Fibroblast of the conjunctiva (primary cell): ENCODE data around the gene TAS2R50.
"Not testable (repeated sequence)": the region's sequence is repeated elsewhere in the genome, so short reads cannot be mapped to it uniquely, and the experiment has no call there.

Experiments
- DNase-seq: peaks from one replicate; pipeline ENCODE4 v3.0.0-alpha.2; 2010; ENCODE audit warnings: low read depth

TAS2R50 gene

DNA sequence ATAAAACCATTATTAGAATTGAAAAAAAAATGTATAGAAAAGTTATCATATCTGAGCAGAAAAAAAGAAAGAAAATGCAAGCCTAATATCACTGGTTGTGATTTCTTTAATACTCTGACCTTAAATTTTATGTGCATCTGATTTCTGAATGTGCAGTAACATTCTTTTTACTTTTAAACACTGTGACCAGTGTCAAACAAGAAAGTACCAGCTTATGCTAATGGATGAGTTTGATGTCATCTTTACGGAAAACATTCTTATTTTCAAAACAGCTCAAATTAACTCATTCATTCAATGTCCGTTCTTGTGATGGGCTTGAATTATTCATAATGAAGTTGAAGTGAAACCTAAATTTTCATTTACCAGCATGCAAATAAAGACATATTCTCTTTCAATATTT lies at the start of gene TAS2R50:
TAS2R50 (minus strand) TSS at position 101 of the 400 bp plus-strand sequence; CDS start at position 49, 52 bp downstream.
- no peak for DNase-seq

DNA sequence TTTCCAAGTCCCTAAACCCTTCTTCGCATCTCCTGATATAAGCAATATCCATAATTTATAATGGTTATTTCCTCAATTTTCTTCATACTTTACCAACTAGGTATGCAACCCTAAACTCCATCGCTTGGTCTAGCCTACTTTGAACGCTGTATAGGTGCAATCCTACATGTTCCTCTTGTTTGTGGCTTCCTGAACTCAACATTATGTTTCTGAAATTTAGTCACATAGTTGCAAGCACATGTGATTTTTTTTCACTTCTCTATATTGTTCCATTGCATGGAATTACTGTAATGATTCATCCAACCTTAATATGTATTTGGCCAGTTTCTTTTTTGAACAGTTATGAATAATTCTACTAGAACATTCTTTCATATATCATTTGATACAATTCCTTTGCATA lies 47.2 kb upstream of the TAS2R50 start:
- not testable (repeated sequence) for DNase-seq

DNA sequence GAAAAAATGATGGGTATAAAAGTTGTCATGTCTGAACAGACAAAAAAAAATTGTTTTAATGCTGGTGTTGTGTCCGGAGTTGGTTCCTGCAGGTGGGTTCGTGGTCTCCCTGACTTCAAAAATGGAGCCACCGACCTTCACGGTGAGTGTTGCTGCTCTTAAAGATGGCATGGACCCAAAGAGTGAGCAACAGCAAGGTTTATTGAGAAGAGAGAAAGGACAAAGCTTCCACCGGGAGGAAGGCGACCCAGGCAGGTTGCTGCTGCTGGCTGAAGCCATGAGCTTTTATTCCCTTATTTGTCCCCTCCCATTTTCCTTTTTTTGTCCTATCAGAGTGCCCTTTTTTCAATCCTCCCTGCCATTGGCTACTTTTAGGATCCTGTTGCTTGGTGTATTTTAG lies 44.6 kb upstream of the TAS2R50 start, which contains the start of gene TAS2R31:
TAS2R31 (minus strand) TSS at position 101 of the 400 bp plus-strand sequence; CDS start at position 29, 72 bp downstream.
- no peak for DNase-seq

- DNase-seq: no peak
These were observed 39.4 kb upstream of the TAS2R50 start for GRCh38 chr12:11026118-11026517.

- DNase-seq: no peak
These were observed 36.7 kb upstream of the TAS2R50 start for GRCh38 chr12:11023387-11023786.

- no peak for DNase-seq
These were observed 35.8 kb upstream of the TAS2R50 start, which contains the start of gene TAS2R19 for GRCh38 chr12:11022520-11022919. Gene TAS2R19 (minus strand): TSS chr12:11022620. CDS start chr12:11022571, 49 bp downstream.

DNA sequence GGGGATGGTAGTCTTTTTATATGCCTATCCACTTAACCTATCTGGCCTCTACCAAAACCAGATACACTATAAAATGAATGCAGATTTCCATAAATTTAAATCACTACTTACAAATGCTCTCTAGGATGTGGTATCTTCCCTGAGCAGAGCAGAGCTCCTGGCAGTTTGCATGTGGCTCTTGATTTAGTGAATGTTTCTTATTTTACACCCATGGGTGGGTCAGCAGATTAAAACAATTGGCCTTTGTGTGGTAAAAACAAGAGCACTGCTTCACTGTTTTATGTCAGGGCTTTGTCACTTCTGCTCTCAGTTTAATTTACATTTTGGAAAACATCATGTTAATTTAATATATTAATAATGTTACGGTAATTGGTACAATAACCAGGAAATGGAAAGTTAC lies 30.2 kb upstream of the TAS2R50 start:
- DNase-seq: no peak

DNA sequence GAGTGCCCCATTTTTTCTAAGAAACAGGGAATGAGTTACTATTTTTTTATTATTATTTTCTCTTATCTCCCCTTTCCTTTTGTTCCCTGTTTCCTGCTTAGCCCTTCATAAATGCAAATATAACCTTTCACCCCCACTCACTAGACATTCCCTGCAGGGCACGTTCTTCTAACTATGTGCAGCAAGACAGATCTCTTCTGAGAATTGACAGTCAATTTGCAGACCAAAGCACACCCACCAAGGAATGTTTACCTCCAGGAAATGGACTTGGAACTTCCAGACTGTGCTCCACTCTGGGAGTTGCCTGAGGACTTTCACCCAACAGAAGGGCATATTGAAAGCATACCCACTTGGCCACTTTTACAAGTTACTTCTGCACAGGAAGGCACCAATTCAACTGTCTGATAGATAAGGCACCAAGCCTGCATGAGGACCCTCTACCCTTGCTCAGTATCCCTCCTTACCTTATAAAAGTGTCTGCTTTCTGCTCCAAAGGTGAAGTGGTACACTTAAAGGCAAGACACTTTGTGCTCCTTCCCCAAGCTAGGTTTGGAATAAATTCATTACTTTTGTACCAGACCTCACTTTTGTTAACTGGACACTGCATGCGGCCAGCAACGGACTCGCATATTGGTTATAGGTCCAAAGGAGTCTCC lies 29.2 kb upstream of the TAS2R50 start:
- DNase-seq: no peak

GRCh38 chr12:11014234-11014633 lies 27.5 kb upstream of the TAS2R50 start:
- DNase-seq: no peak

DNA sequence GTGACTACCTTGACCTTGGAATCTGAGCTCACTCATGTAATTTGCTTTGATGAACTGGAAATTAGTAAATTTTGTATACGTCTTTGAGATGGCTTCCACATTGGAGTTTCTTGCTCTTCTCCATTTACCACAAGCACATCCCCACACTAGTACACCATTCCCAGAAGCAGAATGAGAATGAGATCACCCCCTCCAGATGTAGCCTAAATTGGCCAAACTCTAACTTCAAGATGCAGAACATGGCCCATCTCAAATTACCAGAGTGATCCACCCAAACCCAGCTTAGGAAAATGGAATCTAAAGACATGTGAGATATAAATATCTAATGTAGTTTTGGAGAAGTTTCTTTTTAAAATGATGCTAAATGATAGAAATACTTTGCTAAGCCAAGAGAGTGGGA lies 20.9 kb upstream of the TAS2R50 start:
- DNase-seq: no peak

- DNase-seq: no peak
These were observed 11.5 kb upstream of the TAS2R50 start, which contains the start of gene TAS2R20 for GRCh38 chr12:10998204-10998603. Gene TAS2R20 (minus strand): TSS chr12:10998304. CDS start chr12:10997875, 429 bp downstream.

GRCh38 chr12:10994307-10994706 lies 7.6 kb upstream of the TAS2R50 start:
- DNase-seq: no peak

DNA sequence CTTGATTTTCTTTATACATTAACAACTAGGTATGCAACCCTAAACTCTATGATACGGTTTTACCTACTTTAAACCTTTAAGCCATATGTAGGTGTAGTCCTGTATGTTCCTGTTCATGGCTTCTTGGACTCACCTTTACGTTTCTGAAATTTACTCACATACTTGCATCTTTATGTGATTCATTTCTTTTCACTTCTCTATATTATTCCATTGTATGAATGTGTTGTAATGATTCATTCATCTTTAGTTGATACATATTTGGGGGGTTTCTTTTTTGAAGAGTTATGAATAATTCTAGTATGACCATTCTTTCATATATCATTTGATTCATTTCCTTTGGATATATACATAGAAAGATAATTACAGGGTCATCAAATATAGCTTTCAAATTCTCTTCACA lies 2.4 kb upstream of the TAS2R50 start:
- DNase-seq: no peak

- no peak for DNase-seq
These were observed 4.5 kb downstream of the TAS2R50 start for GRCh38 chr12:10982244-10982643.

GRCh38 chr12:10974965-10975364 lies 11.7 kb downstream of the TAS2R50 start:
- no peak for DNase-seq

DNA sequence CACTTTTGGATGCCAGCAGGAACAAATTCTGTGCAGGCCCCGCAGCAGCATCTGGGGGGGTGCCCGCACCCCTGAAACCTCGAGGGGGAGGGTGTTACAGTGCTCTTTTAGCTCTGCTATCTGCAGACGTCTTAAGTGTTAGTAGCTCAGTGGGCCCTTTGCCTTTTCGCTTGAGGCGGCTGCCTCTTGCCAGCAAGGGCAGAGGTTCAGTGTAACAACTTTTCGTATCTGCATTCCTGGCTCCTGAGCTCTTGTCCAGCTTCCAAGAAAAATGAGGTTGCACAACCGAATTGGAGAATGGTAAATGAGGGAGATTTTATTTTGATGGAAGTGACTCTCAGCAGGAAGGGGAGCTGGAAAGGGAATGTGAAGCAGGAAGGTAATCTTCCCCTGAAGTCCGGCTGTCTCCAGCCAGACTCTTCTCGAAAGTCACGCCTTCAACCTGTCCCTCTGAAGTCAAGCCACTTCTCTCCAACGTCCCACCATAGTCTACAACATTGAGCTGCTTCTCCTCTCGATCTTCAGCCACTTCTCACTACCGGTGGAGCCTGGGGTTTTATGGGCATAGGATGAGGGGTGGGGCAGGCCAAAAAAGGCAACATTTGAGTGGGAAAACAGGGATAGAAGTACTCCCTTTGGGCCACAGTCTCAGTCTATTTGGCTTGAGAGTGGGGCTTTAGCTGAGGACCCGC lies 17.8 kb downstream of the TAS2R50 start:
- peak; percentile 78 for DNase-seq

- peak; percentile 68 for DNase-seq
These were observed 19.3 kb downstream of the TAS2R50 start for GRCh38 chr12:10967409-10967808.

- no peak for DNase-seq
These were observed 20.4 kb downstream of the TAS2R50 start for GRCh38 chr12:10966314-10966713.

DNA sequence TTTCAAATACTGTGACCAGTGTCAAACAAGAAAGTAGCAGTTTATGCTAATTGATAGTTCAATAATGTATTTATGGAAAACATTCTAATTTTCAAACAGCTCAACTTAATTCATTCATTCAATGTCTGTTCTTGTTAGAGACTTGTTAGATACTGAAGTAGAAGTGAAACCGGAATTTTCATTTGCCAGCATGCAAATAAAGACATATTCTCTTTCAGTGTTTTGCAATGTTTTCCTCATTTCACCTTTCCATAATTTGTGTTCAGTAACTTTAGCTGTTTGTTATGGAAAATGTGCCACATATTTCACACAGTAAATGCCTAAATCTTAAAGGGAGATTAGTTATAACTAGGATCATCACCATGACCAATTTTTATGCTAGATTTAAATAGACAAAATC lies 21.2 kb downstream of the TAS2R50 start:
- DNase-seq: no peak

GRCh38 chr12:10960211-10960610 lies 26.5 kb downstream of the TAS2R50 start:
- no peak for DNase-seq

GRCh38 chr12:10959804-10960203 lies 26.9 kb downstream of the TAS2R50 start:
- no peak for DNase-seq

DNA sequence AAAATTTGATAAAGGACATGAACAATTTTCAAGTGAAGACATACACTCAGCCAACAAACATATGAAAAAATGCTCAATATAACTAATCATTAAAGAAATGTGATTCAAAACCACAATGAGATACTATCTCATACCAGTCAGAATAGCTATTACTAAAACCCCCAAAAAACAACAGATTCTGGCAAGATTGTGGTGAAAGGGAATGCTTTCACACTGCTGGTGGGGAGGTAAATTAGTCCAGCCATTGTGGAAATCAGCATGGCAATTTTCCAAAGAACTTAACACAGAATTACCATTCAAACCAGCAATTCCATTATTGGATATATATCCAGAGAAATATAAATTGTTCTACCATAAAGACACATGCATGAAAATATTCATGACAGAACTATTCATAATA lies 29.0 kb downstream of the TAS2R50 start:
- no peak for DNase-seq

- DNase-seq: no peak
These were observed 30.6 kb downstream of the TAS2R50 start for GRCh38 chr12:10956085-10956484.
